Thoracic aorta (tissue), 2 donors: Measurements from ENCODE around the gene DNASE1L2. TPM values are rescaled to one million over a fixed set of nuclear protein-coding genes. Genes with fewer than 3 reads are reported as not detected.
A peak's percentile ranks its signal among the peaks of the same experiment; 100 is the strongest.

ENCODE experiments used
- ATAC-seq: fragments of 150-250 bp; one replicate; pipeline ENCODE4 v1.8.0; 2017; ENCODE audit warnings: low read depth; ENCODE audit not compliant: insufficient number of reproducible peaks, low FRiP score
- DNase-seq: peaks from one replicate; pipeline ENCODE4 v3.0.0-alpha.2; 2020; ENCODE audit warnings: low spot score
- H3K27ac ChIP-seq, 2 donors: fragments of 200-600 bp; sonication (generic); 1 replicate in 1 of 2; 2 replicates in 1 of 2; pipeline ENCODE4 v1.5.1; 2016; ENCODE audit warnings: mild to moderate bottlenecking in 2 of 2, moderate library complexity in 2 of 2
- H3K27me3 ChIP-seq: fragments of 200-600 bp; sonication (generic); replicated peaks from 2 replicates; pipeline ENCODE4 v1.6.0; 2016; ENCODE audit warnings: mild to moderate bottlenecking; ENCODE audit not compliant: insufficient read depth
- H3K36me3 ChIP-seq: fragments of 200-600 bp; sonication (generic); one replicate; pipeline ENCODE4 v1.5.1; 2016
- H3K4me1 ChIP-seq, 2 donors: fragments of 200-600 bp; sonication (generic); 1 replicate in 1 of 2; 2 replicates in 1 of 2; pipeline versions ENCODE4 v1.5.1 to v1.6.0; 2016; ENCODE audit warnings: low read depth in 2 of 2, mild to moderate bottlenecking in 1 of 2; ENCODE audit not compliant: control insufficient read depth in 1 of 2
- H3K4me3 ChIP-seq: fragments of 200-600 bp; sonication (generic); 2 replicates; pipeline ENCODE4 v1.5.1; 2016; ENCODE audit warnings: mild to moderate bottlenecking
- H3K9me3 ChIP-seq: fragments of 200-600 bp; sonication (generic); 2 replicates; pipeline ENCODE4 v1.5.1; 2016
- CTCF ChIP-seq: fragments of 200-600 bp; sonication (generic); IDR thresholded peaks from one replicate; pipeline ENCODE4 v1.5.1; 2019; ENCODE audit warnings: antibody characterized with exemption
- total RNA-seq, 2 donors: library from RNA; depleted of rRNA; stranded (reverse); fragments of >200 nt; gene quantifications; one replicate each; pipeline versions ENCODE4 v1.1.0 to v1.2.3, GENCODE V29; 2016

The DNASE1L2 gene
- total RNA-seq, 2 donors from 2014 or later: 2.3 to 10.7 TPM

- Histone ChIP-seq H3K9me3 (no peaks in the 10 kb centered on the region), H3K36me3 (no peaks in the 10 kb centered on the region), H3K4me3 (no peak overlapping the region), H3K27ac (peak overlapping the region in 1 of 2 donors; percentile 7), H3K4me1 (peaks cover 5 to 13% of the 10 kb centered on the region in 2 donors), H3K27me3 (peaks cover 8% of the 10 kb centered on the region)
- no peak for DNase-seq
- peak; percentile 17 for TF ChIP-seq CTCF
- ATAC-seq: no peak
Measured at GRCh38 chr16:2194852-2195321, 41.4 kb upstream of the DNASE1L2 start.

- DNase-seq: no peak
- Histone ChIP-seq H3K36me3 (no peaks in the 10 kb centered on the region), H3K9me3 (no peaks in the 10 kb centered on the region), H3K4me1 (peaks cover 5 to 13% of the 10 kb centered on the region in 2 donors), H3K4me3 (peak overlapping the region; percentile 62), H3K27ac (peak overlapping the region in 1 of 2 donors; percentile 7), H3K27me3 (peaks cover 8% of the 10 kb centered on the region)
- ATAC-seq: no peak
- TF ChIP-seq CTCF: no peak
Measured at GRCh38 chr16:2195322-2196161, 40.7 kb upstream of the DNASE1L2 start.

DNA sequence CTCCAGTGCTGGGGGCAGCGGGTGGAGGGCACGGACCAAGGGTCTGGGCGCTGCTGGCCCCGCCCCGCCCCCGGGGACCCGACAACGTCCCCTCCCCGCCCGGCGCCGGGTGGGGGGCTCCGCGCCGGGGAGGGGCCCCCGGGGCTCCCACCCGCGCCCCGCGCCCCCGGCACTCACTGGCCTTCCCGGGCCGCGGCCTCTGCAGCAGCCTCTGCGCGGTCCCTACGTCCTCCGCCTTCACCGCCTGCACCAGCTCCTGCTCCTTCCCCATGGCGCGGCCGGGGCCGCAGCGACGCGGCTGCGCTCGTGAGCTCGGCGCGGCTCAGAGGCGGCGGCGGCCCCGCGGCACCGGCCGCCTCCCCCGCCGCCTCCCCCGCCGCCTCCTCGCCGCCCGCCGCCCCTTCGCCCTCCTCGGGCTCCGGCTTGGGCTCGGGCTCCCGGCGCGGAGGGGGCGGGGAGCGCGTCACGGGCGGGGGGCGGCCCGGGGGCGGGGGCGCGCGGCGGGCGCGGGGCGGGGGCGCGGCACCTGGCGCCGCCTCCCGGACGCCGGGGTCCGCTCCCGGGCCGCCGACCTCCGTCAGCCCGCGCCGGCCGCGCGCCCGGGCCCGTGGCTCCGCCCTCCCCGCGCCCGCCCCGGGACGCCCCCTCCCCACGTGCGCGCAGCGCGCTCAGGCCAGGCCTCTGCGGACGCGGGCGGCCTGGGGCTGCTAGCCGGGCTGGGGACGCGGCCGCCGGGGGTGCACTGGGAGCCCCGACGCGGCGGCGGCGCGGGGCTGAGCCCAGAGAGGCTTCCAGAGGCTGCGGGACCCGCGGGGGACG lies 39.9 kb upstream of the DNASE1L2 start, which contains the start of gene CASKIN1:
Gene CASKIN1 (minus strand): TSS at position 444 of the 819 bp plus-strand sequence. CDS start 173 bp downstream, at position 271.
- ATAC-seq (no peak), DNase-seq (no peak)
- Histone ChIP-seq H3K27me3 (peaks cover 8% of the 10 kb centered on the region), H3K9me3 (no peaks in the 10 kb centered on the region), H3K27ac (peak within 1 kb of the TSS in 1 of 2 donors; percentile 7), H3K4me3 (peak within 1 kb of the TSS; percentile 62), H3K36me3 (no peaks in the 10 kb centered on the region), H3K4me1 (peaks cover 5 to 13% of the 10 kb centered on the region in 2 donors)
- TF ChIP-seq CTCF: no peak

DNA sequence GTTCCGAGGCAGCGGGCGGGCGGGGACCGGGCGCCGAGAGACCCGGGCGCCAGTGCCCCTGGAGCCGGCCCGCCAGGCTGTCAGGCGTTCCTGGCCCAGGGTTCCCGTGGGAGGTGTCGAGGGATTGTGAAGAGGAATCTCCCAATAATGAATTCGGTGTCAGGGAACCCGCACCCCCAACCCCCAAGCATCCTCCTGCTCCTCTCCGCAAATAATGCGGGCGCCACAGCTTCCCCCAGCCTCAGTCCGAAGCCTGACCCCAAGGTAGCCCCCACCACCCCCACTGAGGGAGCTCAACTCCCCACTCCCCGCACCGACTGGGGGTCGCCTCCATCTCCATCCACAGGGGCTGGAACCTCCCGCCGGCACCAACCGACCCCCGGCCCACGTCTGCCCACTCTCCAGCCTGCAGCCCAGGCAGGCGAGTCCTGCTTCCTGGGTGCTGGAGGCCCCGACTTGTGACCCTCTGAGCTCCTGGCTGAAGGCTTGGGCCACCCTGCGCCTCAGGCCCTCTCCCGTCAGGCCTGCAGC lies 39.2 kb upstream of the DNASE1L2 start:
- Histone ChIP-seq H3K27me3 (peaks cover 8% of the 10 kb centered on the region), H3K4me3 (peak overlapping the region; percentile 46)
- no peak for TF ChIP-seq CTCF

GRCh38 chr16:2197765-2198164 lies 38.5 kb upstream of the DNASE1L2 start:
- TF ChIP-seq CTCF: no peak
- H3K4me1 ChIP-seq: peaks cover 5 to 13% of the 10 kb centered on the region in 2 donors
- peaks cover 8% of the 10 kb centered on the region for H3K27me3 ChIP-seq
- no peak for DNase-seq
- H3K9me3 ChIP-seq: no peaks in the 10 kb centered on the region
- ATAC-seq: no peak
- H3K4me3 ChIP-seq: no peak overlapping the region
- H3K27ac ChIP-seq: no peak overlapping the region
- no peaks in the 10 kb centered on the region for H3K36me3 ChIP-seq

More for the DNA sequence above, 39.2 kb upstream of the DNASE1L2 start:
- ATAC-seq (no peak), DNase-seq (no peak)
- Histone ChIP-seq H3K4me1 (peaks cover 5 to 13% of the 10 kb centered on the region in 2 donors), H3K36me3 (no peaks in the 10 kb centered on the region), H3K9me3 (no peaks in the 10 kb centered on the region), H3K27ac (no peak overlapping the region)
